Activated CD8-positive, alpha-beta T cell treated with anti-CD3 and anti-CD28 coated beads for 36 hours (primary cell): ENCODE data around the gene TC2N. TPM values are rescaled to one million over a fixed set of nuclear protein-coding genes. Genes with fewer than 3 reads are reported as not detected.
A peak's percentile ranks its signal among the peaks of the same experiment; 100 is the strongest.

ENCODE experiments used
- ATAC-seq: fragments of 200-7000 bp; cut with Tn5 transposase; one replicate; pipeline ENCODE4 v1.10.0; 2021; ENCODE audit warnings: mild to moderate bottlenecking, moderate library complexity
- CTCF ChIA-PET: fragments of 350-600 bp; sonication (Branson Sonifier 250); formaldehyde crosslinking; loops from one replicate; lab custom pipeline; 2021; ENCODE audit warnings: antibody characterized with exemption; lab: Charles Lee
- POLR2A ChIA-PET: fragments of 350-600 bp; sonication (Branson Sonifier 250); formaldehyde crosslinking; loops from one replicate; lab custom pipeline; 2021; ENCODE audit warnings: antibody characterized with exemption; lab: Charles Lee
- DNase-seq: peaks from one replicate; pipeline ENCODE4 v3.0.0-alpha.2; 2020
- H3K27ac Mint-ChIP-seq: one replicate; pipeline ENCODE4 v1.8.0; 2021; ENCODE audit warnings: mild to moderate bottlenecking, mixed read lengths
- H3K27me3 Mint-ChIP-seq: one replicate; pipeline ENCODE4 v1.8.0; 2021; ENCODE audit warnings: mixed read lengths
- H3K36me3 Mint-ChIP-seq: one replicate; pipeline ENCODE4 v1.8.0; 2021; ENCODE audit warnings: low read depth, mixed read lengths
- H3K4me1 Mint-ChIP-seq: one replicate; pipeline ENCODE4 v1.8.0; 2021; ENCODE audit warnings: low read depth, mixed read lengths
- H3K4me3 Mint-ChIP-seq: one replicate; pipeline ENCODE4 v1.8.0; 2021; ENCODE audit warnings: mild to moderate bottlenecking, moderate library complexity, mixed read lengths
- H3K9me3 Mint-ChIP-seq: one replicate; pipeline ENCODE4 v1.8.0; 2021; ENCODE audit warnings: mixed read lengths
- intact Hi-C: fragments of 100-400 bp; cut with micrococcal nuclease; formaldehyde crosslinking; loops from one replicate; pipeline ENCODE4 v1.10.0; 2022
- total RNA-seq, 2 experiments: library from RNA; stranded (reverse); gene quantifications; one replicate each; pipeline ENCODE4 v1.2.3, GENCODE V29; 2021
- TF ChIP-seq, protein P1 (sequence below): fragments of 200-600 bp; IDR thresholded peaks from one replicate; pipeline ENCODE4 v1.8.0; 2022; ENCODE audit warnings: antibody characterized with exemption, mild to moderate bottlenecking

The TC2N gene
- total RNA-seq, 2 experiments from 2014 or later: 28.5 to 32.5 TPM

DNA sequence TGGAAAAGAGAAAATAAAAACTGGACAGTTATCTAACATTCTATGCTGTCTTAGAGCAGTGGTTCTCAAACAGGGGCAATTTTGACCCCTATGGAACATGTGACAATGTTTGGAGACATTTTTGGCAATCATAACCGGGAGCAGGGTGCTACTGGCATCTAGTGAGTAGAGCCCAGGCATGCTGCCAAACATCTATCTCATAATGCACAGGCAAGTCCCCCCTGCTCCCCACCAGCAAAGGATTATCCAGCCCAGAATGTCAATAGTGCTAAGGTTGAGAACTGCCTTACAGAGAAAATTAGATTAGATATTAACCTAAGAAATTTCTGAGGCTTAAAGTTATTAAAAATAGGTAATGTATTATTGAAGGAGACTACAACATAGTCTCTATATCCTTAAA is 112.5 kb downstream of the TC2N start:
- Mint-ChIP-seq H3K9me3 (peaks cover 2% of the 10 kb centered on the region), H3K36me3 (peaks cover 8% of the 10 kb centered on the region), H3K4me1 (no peaks in the 10 kb centered on the region), H3K27ac (no peak overlapping the region), H3K4me3 (no peak overlapping the region), H3K27me3 (no peaks in the 10 kb centered on the region)
- TF ChIP-seq, protein P1, sequence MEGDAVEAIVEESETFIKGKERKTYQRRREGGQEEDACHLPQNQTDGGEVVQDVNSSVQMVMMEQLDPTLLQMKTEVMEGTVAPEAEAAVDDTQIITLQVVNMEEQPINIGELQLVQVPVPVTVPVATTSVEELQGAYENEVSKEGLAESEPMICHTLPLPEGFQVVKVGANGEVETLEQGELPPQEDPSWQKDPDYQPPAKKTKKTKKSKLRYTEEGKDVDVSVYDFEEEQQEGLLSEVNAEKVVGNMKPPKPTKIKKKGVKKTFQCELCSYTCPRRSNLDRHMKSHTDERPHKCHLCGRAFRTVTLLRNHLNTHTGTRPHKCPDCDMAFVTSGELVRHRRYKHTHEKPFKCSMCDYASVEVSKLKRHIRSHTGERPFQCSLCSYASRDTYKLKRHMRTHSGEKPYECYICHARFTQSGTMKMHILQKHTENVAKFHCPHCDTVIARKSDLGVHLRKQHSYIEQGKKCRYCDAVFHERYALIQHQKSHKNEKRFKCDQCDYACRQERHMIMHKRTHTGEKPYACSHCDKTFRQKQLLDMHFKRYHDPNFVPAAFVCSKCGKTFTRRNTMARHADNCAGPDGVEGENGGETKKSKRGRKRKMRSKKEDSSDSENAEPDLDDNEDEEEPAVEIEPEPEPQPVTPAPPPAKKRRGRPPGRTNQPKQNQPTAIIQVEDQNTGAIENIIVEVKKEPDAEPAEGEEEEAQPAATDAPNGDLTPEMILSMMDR: no peak
- intact Hi-C loops: no loop called here
- DNase-seq (no peak), ATAC-seq (no peak)
- ChIA-PET POLR2A (no interaction called here), CTCF (no interaction called here)

DNA sequence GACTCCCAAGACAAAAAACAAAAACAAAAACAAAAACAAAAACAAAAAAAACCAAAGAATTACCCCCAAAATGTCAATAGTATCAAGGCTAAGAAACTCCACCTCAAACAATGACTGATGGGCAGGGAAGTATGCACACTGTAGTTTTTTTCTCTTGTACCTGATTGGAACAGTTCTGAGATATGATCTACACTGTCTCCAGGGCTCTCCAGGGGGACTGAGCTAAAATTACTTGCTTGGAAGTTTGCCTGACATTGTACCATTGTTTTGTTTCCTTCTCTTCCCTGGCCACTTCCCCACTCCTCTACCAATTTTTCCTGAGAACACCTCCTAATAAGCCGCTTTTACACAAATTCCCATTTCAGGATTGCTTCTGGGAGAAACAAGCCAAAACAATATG is 113.2 kb downstream of the TC2N start:
- TF ChIP-seq, protein P1: no peak
- Mint-ChIP-seq H3K4me3 (no peak overlapping the region), H3K36me3 (peaks cover 3% of the 10 kb centered on the region), H3K9me3 (no peaks in the 10 kb centered on the region), H3K4me1 (no peaks in the 10 kb centered on the region), H3K27ac (no peak overlapping the region), H3K27me3 (no peaks in the 10 kb centered on the region)
- DNase-seq: no peak
- ChIA-PET POLR2A (no interaction called here), CTCF (interaction anchor here (1.2 kb wide), 1 partner anchor 23 kb away, joined by 3 read pairs; no protein-coding TSS in a partner anchor)
- ATAC-seq: no peak
- intact Hi-C loops: no loop called here

DNA sequence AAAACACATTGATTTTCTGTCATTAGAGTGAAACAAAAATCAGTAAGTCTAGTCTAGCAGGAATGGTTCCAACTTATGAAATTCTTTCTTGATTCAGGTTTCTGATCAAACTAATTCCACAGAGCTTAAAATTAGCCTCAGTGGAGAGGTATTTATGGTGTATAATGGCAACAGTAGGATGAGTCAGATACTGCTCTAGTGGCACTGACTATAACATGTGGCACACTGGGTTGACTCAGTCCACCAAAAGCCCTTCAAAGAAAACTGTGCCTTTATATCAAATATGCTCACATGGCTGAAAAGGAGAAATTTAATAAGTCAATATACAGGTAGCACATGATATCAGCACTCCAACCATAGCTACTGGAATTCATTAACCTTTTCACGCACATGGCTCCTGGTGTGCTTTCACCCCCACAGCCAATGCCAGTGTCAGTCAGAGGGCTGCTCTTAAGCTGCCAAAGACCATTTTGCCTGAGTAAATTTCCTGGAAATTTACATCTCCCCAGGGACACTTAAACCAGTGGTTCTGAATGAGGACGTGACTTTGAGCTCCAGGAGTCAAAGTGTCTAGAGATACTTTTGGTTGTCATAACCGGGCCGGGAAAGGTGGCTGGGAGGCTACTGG is 113.7 kb downstream of the TC2N start:
- intact Hi-C loops: no loop called here
- no peaks in the 10 kb centered on the region for H3K27me3 Mint-ChIP-seq
- POLR2A ChIA-PET: interaction anchor here (1.5 kb wide), 1 partner anchor 118 kb away, joined by 3 read pairs; no protein-coding TSS in a partner anchor

DNA sequence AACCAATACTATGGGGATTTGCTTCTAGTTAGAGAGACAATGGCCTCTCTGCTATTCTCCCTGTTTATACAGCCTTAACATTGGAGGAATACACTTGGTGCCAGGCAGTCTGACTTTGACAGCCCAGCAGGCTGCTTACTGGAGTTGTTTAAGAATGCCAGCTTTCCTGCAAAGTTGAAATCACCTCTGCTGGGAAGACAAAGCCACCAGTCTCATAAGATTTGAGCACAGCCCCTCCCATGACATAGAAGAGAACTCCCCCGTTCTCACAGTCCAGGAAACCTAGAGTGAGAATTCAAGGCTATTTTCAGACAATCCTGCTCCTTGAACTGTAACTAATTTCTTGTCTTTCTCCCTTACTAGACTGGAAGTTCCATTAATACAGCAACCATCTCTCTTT is 114.4 kb downstream of the TC2N start:
- Mint-ChIP-seq H3K4me1 (no peaks in the 10 kb centered on the region), H3K27me3 (no peaks in the 10 kb centered on the region), H3K27ac (no peak overlapping the region), H3K4me3 (no peak overlapping the region), H3K9me3 (no peaks in the 10 kb centered on the region), H3K36me3 (no peaks in the 10 kb centered on the region)
- TF ChIP-seq, protein P1: no peak
- ATAC-seq (no peak), DNase-seq (no peak)
- CTCF ChIA-PET: interaction anchor here (1.2 kb wide), 1 partner anchor 24 kb away, joined by 3 read pairs; no protein-coding TSS in a partner anchor
- POLR2A ChIA-PET: interaction anchor here (1.5 kb wide), 1 partner anchor 119 kb away, joined by 3 read pairs; no protein-coding TSS in a partner anchor
- intact Hi-C loops: no loop called here

More for the DNA sequence above, 113.7 kb downstream of the TC2N start:
- CTCF ChIA-PET: interaction anchor here (1.2 kb wide), 1 partner anchor 23 kb away, joined by 3 read pairs; no protein-coding TSS in a partner anchor
- H3K36me3 Mint-ChIP-seq: no peaks in the 10 kb centered on the region
- no peak overlapping the region for H3K27ac Mint-ChIP-seq
- DNase-seq: no peak
- H3K9me3 Mint-ChIP-seq: no peaks in the 10 kb centered on the region
- no peaks in the 10 kb centered on the region for H3K4me1 Mint-ChIP-seq
- TF ChIP-seq, protein P1: no peak
- H3K4me3 Mint-ChIP-seq: no peak overlapping the region
- ATAC-seq: peak; percentile 62

DNA sequence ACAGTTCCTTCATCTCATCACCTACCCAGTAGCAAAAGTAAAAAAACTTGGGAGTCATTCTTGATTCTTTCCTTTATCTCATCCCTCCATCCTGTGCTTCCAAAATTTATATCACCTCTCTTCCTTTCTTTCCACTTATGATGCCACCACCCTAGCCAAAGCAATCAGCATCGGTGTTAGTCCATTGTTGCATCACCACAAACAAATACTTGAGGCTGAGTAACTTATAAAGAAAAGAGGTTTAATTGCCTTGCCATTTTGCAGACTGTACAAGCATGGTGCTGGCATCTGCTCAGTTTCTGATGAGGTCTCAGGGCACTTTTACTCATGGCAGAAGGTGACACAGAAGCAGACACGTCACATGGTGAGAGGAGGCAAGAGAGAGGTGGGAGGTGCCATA is 115.6 kb downstream of the TC2N start:
- no peaks in the 10 kb centered on the region for H3K4me1 Mint-ChIP-seq
- DNase-seq (no peak), ATAC-seq (no peak)
- intact Hi-C loops: no loop called here
- CTCF ChIA-PET: no interaction called here
- H3K27me3 Mint-ChIP-seq: no peaks in the 10 kb centered on the region
- TF ChIP-seq, protein P1: no peak
- POLR2A ChIA-PET: no interaction called here
- H3K9me3 Mint-ChIP-seq: no peaks in the 10 kb centered on the region
- no peaks in the 10 kb centered on the region for H3K36me3 Mint-ChIP-seq
- no peak overlapping the region for H3K4me3 Mint-ChIP-seq
- no peak overlapping the region for H3K27ac Mint-ChIP-seq
